Neutrophil (primary cell): ENCODE data around the gene CP.
"Not testable (repeated sequence)": the region's sequence is repeated elsewhere in the genome, so short reads cannot be mapped to it uniquely, and the experiment has no call there.

ENCODE experiments used
- H3K27ac ChIP-seq: fragments of 200-600 bp; sonication (generic); 2 replicates; pipeline ENCODE4 v1.5.1; 2016; ENCODE audit warnings: mild to moderate bottlenecking, moderate library complexity
- H3K27me3 ChIP-seq: fragments of 200-600 bp; sonication (generic); 2 replicates; pipeline ENCODE4 v1.6.0; 2016; ENCODE audit warnings: mild to moderate bottlenecking
- H3K36me3 ChIP-seq: fragments of 200-600 bp; sonication (generic); 2 replicates; pipeline ENCODE4 v1.5.1; 2017
- H3K4me1 ChIP-seq, 2 experiments: fragments of 200-600 bp in 1 of 2; sonication (generic) in 1 of 2; 1 replicate in 1 of 2; 2 replicates in 1 of 2; pipeline versions ENCODE4 v1.5.1 to v1.6.1; 2013 to 2016; ENCODE audit warnings: low read depth in 1 of 2, low read length in 1 of 2, mild to moderate bottlenecking in 1 of 2, moderate library complexity in 1 of 2; ENCODE audit not compliant: control insufficient read depth in 1 of 2, insufficient read depth in 1 of 2
- H3K4me3 ChIP-seq, 2 experiments: fragments of 200-600 bp in 1 of 2; sonication (generic) in 1 of 2; 1 replicate in 1 of 2; 2 replicates in 1 of 2; pipeline ENCODE4 v1.5.1; 2013 to 2016; ENCODE audit warnings: low read depth in 1 of 2, low read length in 1 of 2, mild to moderate bottlenecking in 1 of 2, moderate library complexity in 1 of 2
- H3K9me3 ChIP-seq: fragments of 200-600 bp; sonication (generic); 2 replicates; pipeline ENCODE4 v1.5.1; 2016
- TF ChIP-seq, protein P1 (sequence below): fragments of 200-600 bp; sonication (generic); IDR thresholded peaks from 2 replicates; pipeline ENCODE4 v1.5.1; 2016; ENCODE audit warnings: antibody characterized with exemption

The CP gene

GRCh38 chr3:149197669-149198068 is 24.0 kb downstream of the CP start:
- TF ChIP-seq, protein P1, sequence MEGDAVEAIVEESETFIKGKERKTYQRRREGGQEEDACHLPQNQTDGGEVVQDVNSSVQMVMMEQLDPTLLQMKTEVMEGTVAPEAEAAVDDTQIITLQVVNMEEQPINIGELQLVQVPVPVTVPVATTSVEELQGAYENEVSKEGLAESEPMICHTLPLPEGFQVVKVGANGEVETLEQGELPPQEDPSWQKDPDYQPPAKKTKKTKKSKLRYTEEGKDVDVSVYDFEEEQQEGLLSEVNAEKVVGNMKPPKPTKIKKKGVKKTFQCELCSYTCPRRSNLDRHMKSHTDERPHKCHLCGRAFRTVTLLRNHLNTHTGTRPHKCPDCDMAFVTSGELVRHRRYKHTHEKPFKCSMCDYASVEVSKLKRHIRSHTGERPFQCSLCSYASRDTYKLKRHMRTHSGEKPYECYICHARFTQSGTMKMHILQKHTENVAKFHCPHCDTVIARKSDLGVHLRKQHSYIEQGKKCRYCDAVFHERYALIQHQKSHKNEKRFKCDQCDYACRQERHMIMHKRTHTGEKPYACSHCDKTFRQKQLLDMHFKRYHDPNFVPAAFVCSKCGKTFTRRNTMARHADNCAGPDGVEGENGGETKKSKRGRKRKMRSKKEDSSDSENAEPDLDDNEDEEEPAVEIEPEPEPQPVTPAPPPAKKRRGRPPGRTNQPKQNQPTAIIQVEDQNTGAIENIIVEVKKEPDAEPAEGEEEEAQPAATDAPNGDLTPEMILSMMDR = no peak
- no peaks in the 10 kb centered on the region for H3K9me3 ChIP-seq
- H3K36me3 ChIP-seq = no peaks in the 10 kb centered on the region
- H3K4me1 ChIP-seq = no peaks in the 10 kb centered on the region
- H3K27me3 ChIP-seq = peaks cover 26% of the 10 kb centered on the region
- no peak overlapping the region for H3K27ac ChIP-seq
- H3K4me3 ChIP-seq = no peak overlapping the region

DNA sequence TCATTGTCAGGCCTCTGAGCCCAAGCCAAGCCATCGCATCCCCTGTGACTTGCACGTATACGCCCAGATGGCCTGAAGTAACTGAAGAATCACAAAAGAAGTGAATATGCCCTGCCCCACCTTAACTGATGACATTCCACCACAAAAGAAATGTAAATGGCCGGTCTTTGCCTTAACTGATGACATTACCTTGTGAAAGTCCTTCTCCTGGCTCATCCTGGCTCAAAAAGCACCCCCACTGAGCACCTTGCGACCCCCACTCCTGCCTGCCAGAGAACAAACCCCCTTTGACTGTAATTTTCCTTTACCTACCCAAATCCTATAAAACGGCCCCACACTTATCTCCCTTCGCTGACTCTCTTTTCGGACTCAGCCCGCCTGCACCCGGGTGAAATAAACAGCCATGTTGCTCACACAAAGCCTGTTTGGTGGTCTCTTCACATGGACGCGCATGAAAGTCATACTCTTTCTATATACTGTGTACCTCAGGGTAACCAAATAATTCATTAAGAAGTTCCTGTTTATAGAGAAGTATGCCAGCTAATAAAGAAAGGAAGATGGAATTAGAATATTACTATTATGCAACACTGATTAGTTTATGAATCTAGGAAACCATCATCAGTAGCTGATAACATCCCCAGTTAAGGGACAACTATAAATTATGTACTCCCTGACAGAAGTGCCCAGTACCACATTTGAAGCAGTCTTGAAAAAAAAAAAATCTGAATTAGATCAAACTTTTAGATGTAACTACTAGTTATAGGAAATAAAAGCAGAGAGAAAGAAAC is 24.6 kb downstream of the CP start:
- not testable (repeated sequence) for H3K9me3 ChIP-seq, H3K27ac ChIP-seq, H3K36me3 ChIP-seq, H3K4me3 ChIP-seq, H3K4me1 ChIP-seq
- H3K27me3 ChIP-seq = peaks cover 26% of the 10 kb centered on the region

DNA sequence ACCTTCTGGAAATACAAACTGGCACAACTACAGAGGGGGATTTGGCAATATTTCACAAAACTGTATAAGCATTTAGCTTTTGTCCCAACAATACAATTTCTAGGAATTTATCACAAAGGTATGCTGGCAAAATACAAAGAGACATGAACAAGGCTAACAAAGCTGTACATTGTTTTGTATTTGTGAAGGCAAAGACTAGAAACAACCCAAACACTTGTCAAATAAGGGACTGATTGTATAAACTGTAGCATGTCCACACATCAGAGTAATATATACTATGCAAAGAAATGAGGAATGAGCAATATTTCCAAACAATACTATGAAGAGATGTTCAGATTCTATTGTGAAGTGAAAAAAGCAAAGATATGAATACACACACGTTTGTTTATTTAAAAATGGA is 26.4 kb downstream of the CP start:
- H3K4me1 ChIP-seq = no peaks in the 10 kb centered on the region
- TF ChIP-seq, protein P1 = no peak
- no peaks in the 10 kb centered on the region for H3K36me3 ChIP-seq
- H3K27ac ChIP-seq = no peak overlapping the region
- H3K9me3 ChIP-seq = no peaks in the 10 kb centered on the region
- H3K4me3 ChIP-seq = no peak overlapping the region
- H3K27me3 ChIP-seq = peaks cover 26% of the 10 kb centered on the region

DNA sequence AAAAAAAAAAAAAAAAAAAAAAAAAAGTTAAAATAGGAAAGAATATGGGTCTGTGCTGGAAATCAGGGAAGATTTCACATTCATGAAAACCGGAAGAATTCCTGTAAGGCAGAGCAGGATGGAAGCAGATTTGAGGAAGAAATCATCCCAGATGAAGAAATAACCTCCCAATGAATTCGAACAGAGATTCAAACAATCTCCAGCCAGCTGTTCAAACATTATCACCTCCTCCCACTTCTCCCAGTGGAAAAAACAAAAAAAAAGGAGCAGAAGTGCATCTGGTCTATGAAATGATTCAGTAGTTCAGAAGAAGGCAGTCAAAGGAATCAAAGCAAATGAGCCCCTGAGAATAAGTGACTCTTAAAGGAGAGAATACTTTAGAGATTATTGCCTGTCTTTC is 33.1 kb downstream of the CP start:
- TF ChIP-seq, protein P1 = no peak
- Histone ChIP-seq H3K9me3 (no peaks in the 10 kb centered on the region), H3K36me3 (no peaks in the 10 kb centered on the region), H3K27me3 (no peaks in the 10 kb centered on the region), H3K4me3 (no peak overlapping the region), H3K4me1 (no peaks in the 10 kb centered on the region), H3K27ac (no peak overlapping the region)

GRCh38 chr3:149186721-149187120 is 34.9 kb downstream of the CP start:
- TF ChIP-seq, protein P1 = no peak
- Histone ChIP-seq H3K9me3 (no peaks in the 10 kb centered on the region), H3K27me3 (no peaks in the 10 kb centered on the region), H3K27ac (no peak overlapping the region), H3K36me3 (no peaks in the 10 kb centered on the region), H3K4me3 (no peak overlapping the region), H3K4me1 (no peaks in the 10 kb centered on the region)

- Histone ChIP-seq H3K4me1 (no peaks in the 10 kb centered on the region), H3K4me3 (no peak overlapping the region), H3K36me3 (no peaks in the 10 kb centered on the region), H3K27ac (no peak overlapping the region), H3K9me3 (no peaks in the 10 kb centered on the region), H3K27me3 (no peaks in the 10 kb centered on the region)
- TF ChIP-seq, protein P1 = no peak
These were observed 35.4 kb downstream of the CP start for GRCh38 chr3:149186219-149186618.
